Measurements from ENCODE around the gene CMAS.

DNA sequence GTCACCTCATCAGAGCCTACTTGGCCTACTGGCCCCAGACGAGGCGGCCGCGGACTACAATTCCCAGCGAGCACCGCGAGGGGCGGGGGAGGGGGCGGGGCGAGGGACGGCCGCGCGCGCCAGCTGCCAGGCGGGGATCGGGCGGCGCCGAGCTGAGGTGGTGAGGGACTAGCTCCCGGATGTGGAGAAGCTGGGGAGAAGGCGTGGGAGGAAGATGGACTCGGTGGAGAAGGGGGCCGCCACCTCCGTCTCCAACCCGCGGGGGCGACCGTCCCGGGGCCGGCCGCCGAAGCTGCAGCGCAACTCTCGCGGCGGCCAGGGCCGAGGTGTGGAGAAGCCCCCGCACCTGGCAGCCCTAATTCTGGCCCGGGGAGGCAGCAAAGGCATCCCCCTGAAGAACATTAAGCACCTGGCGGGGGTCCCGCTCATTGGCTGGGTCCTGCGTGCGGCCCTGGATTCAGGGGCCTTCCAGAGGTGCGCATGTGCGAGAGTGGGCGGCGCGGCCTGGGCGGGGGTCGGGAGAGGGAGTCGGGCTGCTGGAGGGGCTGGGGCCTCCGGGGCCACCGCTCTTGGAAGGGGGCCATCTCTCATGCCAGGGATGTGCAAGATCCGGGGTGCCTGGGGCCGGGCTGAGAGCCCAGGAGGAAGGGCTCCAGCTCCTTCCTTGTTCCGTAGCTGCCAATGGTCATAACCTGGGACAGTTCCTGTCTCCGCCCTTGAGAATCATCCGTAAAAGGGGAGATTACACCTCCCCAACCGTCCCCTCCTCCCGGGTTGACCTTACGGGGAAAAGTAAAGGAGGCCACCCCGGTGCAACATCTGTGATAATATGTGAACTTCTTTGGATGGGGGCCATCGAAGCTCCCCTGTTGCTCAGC is at the start of gene CMAS:
- TF ChIP-seq POLR2AphosphoS5 (IDR thresholded peaks at IDR 0.05; ENCODE audit: insufficient read depth, low read depth, low read length) (peak; percentile 57), POLR2A (IDR thresholded peaks at IDR 0.05; ENCODE audit: low read depth, low read length) (peak; percentile 73), EZH2 (IDR thresholded peaks at IDR 0.05; ENCODE audit: borderline replicate concordance, low read depth, low read length, severe bottlenecking) (no peak), GATA2 (IDR thresholded peaks at IDR 0.05; ENCODE audit: insufficient read depth, insufficient read length, low read depth, low read length) (no peak), JUN (IDR thresholded peaks at IDR 0.05; ENCODE audit: borderline replicate concordance, insufficient read depth, insufficient read length, low read depth) (no peak), FOS (IDR thresholded peaks at IDR 0.05; ENCODE audit: borderline replicate concordance, insufficient read depth, low read length) (no peak), MYC (IDR thresholded peaks at IDR 0.05; ENCODE audit: low read depth, low read length) (no peak)
- TF ChIP-seq, protein P1, sequence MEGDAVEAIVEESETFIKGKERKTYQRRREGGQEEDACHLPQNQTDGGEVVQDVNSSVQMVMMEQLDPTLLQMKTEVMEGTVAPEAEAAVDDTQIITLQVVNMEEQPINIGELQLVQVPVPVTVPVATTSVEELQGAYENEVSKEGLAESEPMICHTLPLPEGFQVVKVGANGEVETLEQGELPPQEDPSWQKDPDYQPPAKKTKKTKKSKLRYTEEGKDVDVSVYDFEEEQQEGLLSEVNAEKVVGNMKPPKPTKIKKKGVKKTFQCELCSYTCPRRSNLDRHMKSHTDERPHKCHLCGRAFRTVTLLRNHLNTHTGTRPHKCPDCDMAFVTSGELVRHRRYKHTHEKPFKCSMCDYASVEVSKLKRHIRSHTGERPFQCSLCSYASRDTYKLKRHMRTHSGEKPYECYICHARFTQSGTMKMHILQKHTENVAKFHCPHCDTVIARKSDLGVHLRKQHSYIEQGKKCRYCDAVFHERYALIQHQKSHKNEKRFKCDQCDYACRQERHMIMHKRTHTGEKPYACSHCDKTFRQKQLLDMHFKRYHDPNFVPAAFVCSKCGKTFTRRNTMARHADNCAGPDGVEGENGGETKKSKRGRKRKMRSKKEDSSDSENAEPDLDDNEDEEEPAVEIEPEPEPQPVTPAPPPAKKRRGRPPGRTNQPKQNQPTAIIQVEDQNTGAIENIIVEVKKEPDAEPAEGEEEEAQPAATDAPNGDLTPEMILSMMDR (IDR thresholded peaks at IDR 0.05; ENCODE audit: extremely low read depth in 1 of 2, insufficient read depth in 1 of 2, low read depth in 1 of 2, low read length in 2 of 2): no peak
- TF ChIP-seq, protein P2, sequence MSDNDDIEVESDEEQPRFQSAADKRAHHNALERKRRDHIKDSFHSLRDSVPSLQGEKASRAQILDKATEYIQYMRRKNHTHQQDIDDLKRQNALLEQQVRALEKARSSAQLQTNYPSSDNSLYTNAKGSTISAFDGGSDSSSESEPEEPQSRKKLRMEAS (IDR thresholded peaks at IDR 0.05; ENCODE audit: insufficient read depth, insufficient read length): no peak

Data from endothelial cell of umbilical vein (primary cell).